NB4 (cell line): ENCODE results near the gene ENOX1.

Experiments
- MYC ChIP-seq: IDR thresholded peaks from 2 replicates; pipeline ENCODE4 v1.6.1; 2011; ENCODE audit warnings: low read depth, low read length
- POLR2A ChIP-seq: IDR thresholded peaks from 2 replicates; pipeline ENCODE4 v1.6.1; 2011; ENCODE audit warnings: mild to moderate bottlenecking; ENCODE audit not compliant: insufficient read length; ENCODE audit errors: extremely low read depth
- TF ChIP-seq, protein P1 (sequence below): IDR thresholded peaks from one replicate; pipeline ENCODE4 v1.5.1; 2012; ENCODE audit warnings: low read depth, low read length
- TF ChIP-seq, protein P2 (sequence below): IDR thresholded peaks from 2 replicates; pipeline ENCODE4 v1.6.1; 2011; ENCODE audit warnings: low read depth, low read length

DNA sequence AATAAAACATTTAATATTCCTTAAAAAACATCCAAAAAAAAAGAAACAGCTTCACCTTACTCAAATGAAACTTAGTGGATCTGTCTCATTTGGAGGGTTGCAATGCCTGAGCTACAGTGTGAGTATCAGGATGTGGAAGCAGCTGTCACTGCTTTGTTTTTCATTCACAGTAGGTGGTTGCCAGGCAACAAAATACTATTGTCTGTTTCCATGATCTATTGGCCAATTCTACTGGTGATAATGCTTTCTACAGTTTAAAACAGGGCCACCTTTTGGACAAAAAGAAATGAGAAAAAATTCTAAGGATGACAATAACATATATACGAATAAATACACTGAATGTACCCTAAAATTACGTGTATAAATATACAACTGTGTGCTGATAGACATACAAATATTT, 3.0 kb downstream of the ENOX1 start:
- no peak for TF ChIP-seq POLR2A
- TF ChIP-seq, protein P1, sequence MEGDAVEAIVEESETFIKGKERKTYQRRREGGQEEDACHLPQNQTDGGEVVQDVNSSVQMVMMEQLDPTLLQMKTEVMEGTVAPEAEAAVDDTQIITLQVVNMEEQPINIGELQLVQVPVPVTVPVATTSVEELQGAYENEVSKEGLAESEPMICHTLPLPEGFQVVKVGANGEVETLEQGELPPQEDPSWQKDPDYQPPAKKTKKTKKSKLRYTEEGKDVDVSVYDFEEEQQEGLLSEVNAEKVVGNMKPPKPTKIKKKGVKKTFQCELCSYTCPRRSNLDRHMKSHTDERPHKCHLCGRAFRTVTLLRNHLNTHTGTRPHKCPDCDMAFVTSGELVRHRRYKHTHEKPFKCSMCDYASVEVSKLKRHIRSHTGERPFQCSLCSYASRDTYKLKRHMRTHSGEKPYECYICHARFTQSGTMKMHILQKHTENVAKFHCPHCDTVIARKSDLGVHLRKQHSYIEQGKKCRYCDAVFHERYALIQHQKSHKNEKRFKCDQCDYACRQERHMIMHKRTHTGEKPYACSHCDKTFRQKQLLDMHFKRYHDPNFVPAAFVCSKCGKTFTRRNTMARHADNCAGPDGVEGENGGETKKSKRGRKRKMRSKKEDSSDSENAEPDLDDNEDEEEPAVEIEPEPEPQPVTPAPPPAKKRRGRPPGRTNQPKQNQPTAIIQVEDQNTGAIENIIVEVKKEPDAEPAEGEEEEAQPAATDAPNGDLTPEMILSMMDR: no peak
- TF ChIP-seq, protein P2, sequence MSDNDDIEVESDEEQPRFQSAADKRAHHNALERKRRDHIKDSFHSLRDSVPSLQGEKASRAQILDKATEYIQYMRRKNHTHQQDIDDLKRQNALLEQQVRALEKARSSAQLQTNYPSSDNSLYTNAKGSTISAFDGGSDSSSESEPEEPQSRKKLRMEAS: no peak
- no peak for TF ChIP-seq MYC
